Measurements from ENCODE around the gene GGA2.

- TF ChIP-seq CTCF (IDR thresholded peaks at IDR 0.05) (no peak), EZH2phosphoT487 (IDR thresholded peaks at IDR 0.05) (no peak)
Measured at GRCh38 chr16:23486480-23486879, 23.8 kb downstream of the GGA2 start.
